Heart left ventricle (tissue), 16 donors: ENCODE results near the gene DGKB. TPM values are rescaled to one million over a fixed set of nuclear protein-coding genes. Genes with fewer than 3 reads are reported as not detected.

Source experiments
- ATAC-seq, 4 donors: fragments of 200-7000 bp; cut with Tn5 transposase; one replicate each; pipeline ENCODE4 v1.9.1; 2020 to 2022; ENCODE audit warnings: moderate library complexity in 4 of 4, mild to moderate bottlenecking in 3 of 4, moderate number of reproducible peaks in 1 of 4
- DNase-seq, 5 donors: peaks; one replicate each; pipeline ENCODE4 v3.0.0-alpha.2; 2020
- H3K27ac ChIP-seq, 12 donors: fragments of 200-600 bp; sonication (generic) in 4 of 12; one replicate each; pipeline versions ENCODE4 v1.5.0 to v1.8.0; 2016 to 2022; ENCODE audit warnings: mild to moderate bottlenecking in 2 of 12
- H3K27me3 ChIP-seq, 9 donors: fragments of 200-600 bp; sonication (generic) in 2 of 9; one replicate each; pipeline versions ENCODE4 v1.5.1 to v1.8.0; 2016 to 2022; ENCODE audit warnings: mild to moderate bottlenecking in 3 of 9
- H3K36me3 ChIP-seq, 9 donors: fragments of 200-600 bp; sonication (generic) in 2 of 9; one replicate each; pipeline versions ENCODE4 v1.5.0 to v1.8.0; 2018 to 2022; ENCODE audit warnings: mild to moderate bottlenecking in 2 of 9
- H3K4me1 ChIP-seq, 12 donors: fragments of 200-600 bp; sonication (generic) in 4 of 12; one replicate each; pipeline versions ENCODE4 v1.5.0 to v1.8.0; 2016 to 2022; ENCODE audit warnings: mild to moderate bottlenecking in 3 of 12
- H3K4me3 ChIP-seq, 12 donors: fragments of 200-600 bp; sonication (generic) in 4 of 12; one replicate each; pipeline versions ENCODE4 v1.5.0 to v1.8.0; 2017 to 2022; ENCODE audit warnings: mild to moderate bottlenecking in 9 of 12, moderate library complexity in 4 of 12
- H3K9me3 ChIP-seq, 12 donors: fragments of 200-600 bp; sonication (generic) in 4 of 12; one replicate each; pipeline versions ENCODE4 v1.5.0 to v1.8.0; 2016 to 2022; ENCODE audit warnings: mild to moderate bottlenecking in 1 of 12
- POLR2A ChIP-seq, 2 donors: fragments of 450-650 bp; IDR thresholded peaks; one replicate each; pipeline ENCODE4 v1.6.1; 2017; ENCODE audit warnings: antibody characterized with exemption in 2 of 2, mild to moderate bottlenecking in 2 of 2, moderate library complexity in 2 of 2
- WGBS, 4 donors: extraction: QIAGEN DNeasy Blood & Tissue Kit in 2 of 4; methylation state at CpG; one replicate each; pipeline versions ENCODE4 v1.1.5 to v1.1.7; 2013 to 2018; 5-methylcytosine and 5-hydroxymethylcytosine counted together
- intact Hi-C, 10 donors: fragments of 100-400 bp; cut with DNase I; formaldehyde crosslinking; loops; one replicate each; pipeline versions ENCODE4 v1.11.1 to v1.14.2; 2022
- polyA plus RNA-seq, 2 donors: library from polyadenylated mRNA; stranded (reverse); fragments of 200-250 nt; gene quantifications; one replicate each; pipeline ENCODE4 v1.2.3, GENCODE V29; 2013
- total RNA-seq, 9 donors: library from RNA; depleted of rRNA in 2 of 9; stranded (reverse); fragments of >200 nt in 2 of 9; fragmentation: NEBNext Ultra II Directional in 3 of 9; extraction: Animal tissue kit (Norgen Biotek cat#: 25700) in 3 of 9; gene quantifications; one replicate each; pipeline versions ENCODE4 v1.1.0 to v1.2.4, GENCODE V29; 2016 to 2023
- TF ChIP-seq, protein P1 (sequence below), 12 donors: fragments of 200-600 bp; sonication (generic) in 4 of 12; IDR thresholded peaks; one replicate each; pipeline versions ENCODE4 v1.5.0 to v1.8.0; 2018 to 2022; ENCODE audit warnings: antibody characterized with exemption in 12 of 12, mild to moderate bottlenecking in 5 of 12
- donor health status: ischemic (EF 13 %, LVEDD 7.1; RV severe dilation, severe dysfunction).
- donor health status: healthy with polysubstance abuse.
- donor health status: DM: no; HTN: yes; CAD: no.
- donor health status: DM: no; HTN: no; CAD: no.
- donor health status: ischemic (EF 25% LVEDD 6.9; RV normal size, moderate dysfunction).
- donor health status: ischemic (EF 25% LVEDD 5.7; RV mildly dilated, moderate dysfunction).
- donor health status: healthy.
- donor health status: DM: yes; HTN: yes; CAD: no.
- donor health status: ischemic (EF 35%, LVEDD 5.7; RV mildly dilated, moderate dysfunction).
- donor health status: nonischemic (EF 11% LVEDD 7.7; RV severe dilation, severe dysfunction).
- donor health status: DM: yes; HTN: yes; CAD: no.
- donor health status: PGD.
- donor health status: ischemic (EF 29% LVEDD 5.4; RV normal size, mild dysfunction).
- donor health status: nonischemic (EF 23%, LVEDD 6.1; RV moderate dilation, normal function).

The DGKB gene
- total and polyA plus RNA-seq, 11 donors = 0.08 to 1.6 (median 0.47) TPM; not detected in 1

DNA sequence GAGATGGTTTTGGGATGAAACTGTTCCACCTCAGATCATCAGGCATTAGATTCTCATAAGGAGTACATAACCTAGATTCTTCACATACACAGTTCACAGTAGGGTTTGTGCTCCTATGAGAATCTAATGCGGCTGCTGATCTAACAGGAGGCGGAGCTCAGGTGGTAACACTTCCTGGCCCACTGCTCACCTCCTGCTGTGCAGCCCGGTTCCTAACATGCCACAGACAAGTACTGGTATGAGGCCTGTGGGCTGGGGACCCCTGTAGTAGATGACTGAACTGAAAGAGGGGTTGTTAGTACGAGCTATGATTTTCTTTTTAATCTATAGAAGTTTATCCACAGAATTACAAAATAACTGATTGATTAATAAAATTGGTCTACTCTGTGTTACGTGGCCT is 48.1 kb downstream of the DGKB start:
- Histone ChIP-seq H3K36me3 (no peaks in the 10 kb centered on the region), H3K4me3 (no peak overlapping the region), H3K9me3 (no peaks in the 10 kb centered on the region), H3K27ac (no peak overlapping the region), H3K4me1 (peaks cover 0 to 10% (median 0%) of the 10 kb centered on the region in 12 donors), H3K27me3 (no peaks in the 10 kb centered on the region)
- intact Hi-C loops = no loop called here
- 76 to 82% (median 78%) methylated on average over 5 of the region's 5 CpGs for WGBS, 4 donors
- TF ChIP-seq, protein P1, sequence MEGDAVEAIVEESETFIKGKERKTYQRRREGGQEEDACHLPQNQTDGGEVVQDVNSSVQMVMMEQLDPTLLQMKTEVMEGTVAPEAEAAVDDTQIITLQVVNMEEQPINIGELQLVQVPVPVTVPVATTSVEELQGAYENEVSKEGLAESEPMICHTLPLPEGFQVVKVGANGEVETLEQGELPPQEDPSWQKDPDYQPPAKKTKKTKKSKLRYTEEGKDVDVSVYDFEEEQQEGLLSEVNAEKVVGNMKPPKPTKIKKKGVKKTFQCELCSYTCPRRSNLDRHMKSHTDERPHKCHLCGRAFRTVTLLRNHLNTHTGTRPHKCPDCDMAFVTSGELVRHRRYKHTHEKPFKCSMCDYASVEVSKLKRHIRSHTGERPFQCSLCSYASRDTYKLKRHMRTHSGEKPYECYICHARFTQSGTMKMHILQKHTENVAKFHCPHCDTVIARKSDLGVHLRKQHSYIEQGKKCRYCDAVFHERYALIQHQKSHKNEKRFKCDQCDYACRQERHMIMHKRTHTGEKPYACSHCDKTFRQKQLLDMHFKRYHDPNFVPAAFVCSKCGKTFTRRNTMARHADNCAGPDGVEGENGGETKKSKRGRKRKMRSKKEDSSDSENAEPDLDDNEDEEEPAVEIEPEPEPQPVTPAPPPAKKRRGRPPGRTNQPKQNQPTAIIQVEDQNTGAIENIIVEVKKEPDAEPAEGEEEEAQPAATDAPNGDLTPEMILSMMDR (IDR thresholded peaks at IDR 0.05) = no peak
- no peak for TF ChIP-seq POLR2A (IDR thresholded peaks at IDR 0.05)
- ATAC-seq (no peak), DNase-seq (no peak)

DNA sequence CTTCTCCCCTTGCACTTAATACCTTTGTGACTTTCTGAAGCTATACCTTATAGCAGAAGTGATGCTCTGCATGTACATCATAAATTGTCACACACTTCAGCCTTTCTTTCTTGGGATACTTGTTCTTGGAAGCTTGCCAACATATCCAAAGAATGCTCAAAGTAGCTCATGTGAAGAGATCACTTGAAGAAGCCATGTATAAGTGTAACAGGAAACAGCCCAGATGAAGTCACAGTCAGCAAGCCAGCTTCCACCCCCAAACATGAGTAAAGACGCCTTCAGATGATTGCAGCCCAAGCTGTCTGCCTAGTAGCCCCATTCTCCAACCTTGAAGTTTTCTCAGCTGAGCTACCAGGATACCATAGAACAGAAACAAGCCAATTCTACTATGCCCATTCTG is 50.9 kb downstream of the DGKB start:
- intact Hi-C loops = no loop called here
- WGBS, 4 donors = 25 to 44% (median 33%) methylated on average over 1 of the region's 1 CpG

DNA sequence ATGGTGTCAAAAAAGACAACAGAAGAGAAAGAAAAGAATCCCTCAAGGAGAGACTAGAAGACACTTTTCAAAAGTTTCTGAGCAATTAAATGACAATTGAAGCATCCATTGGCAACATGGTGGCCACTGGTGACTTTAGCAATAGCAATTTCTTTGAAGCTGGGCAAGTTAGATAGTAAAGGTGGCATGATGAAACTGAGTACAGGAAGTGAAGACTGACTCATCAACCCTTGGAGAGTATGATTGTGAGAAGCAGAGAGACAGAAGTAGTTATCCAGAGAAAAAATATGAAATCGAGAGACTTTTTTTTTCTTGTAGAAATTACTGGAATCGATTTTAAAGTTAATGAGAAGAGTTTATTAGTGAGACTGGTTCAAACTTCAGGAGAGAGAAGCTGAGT is 52.5 kb downstream of the DGKB start:
- no peaks in the 10 kb centered on the region for H3K36me3 ChIP-seq
- no peak for DNase-seq
- 69 to 89% (median 88%) methylated on average over 2 of the region's 2 CpGs for WGBS, 4 donors

More for the DNA sequence above, 50.9 kb downstream of the DGKB start:
- peaks cover 0 to 10% (median 0%) of the 10 kb centered on the region in 12 donors for H3K4me1 ChIP-seq
- no peaks in the 10 kb centered on the region for H3K36me3 ChIP-seq
- H3K4me3 ChIP-seq = no peak overlapping the region
- ATAC-seq = no peak
- no peak overlapping the region for H3K27ac ChIP-seq
- H3K9me3 ChIP-seq = peaks cover 0 to 5% (median 0%) of the 10 kb centered on the region in 12 donors
- H3K27me3 ChIP-seq = no peaks in the 10 kb centered on the region
- DNase-seq = no peak
- TF ChIP-seq, protein P1 (IDR thresholded peaks at IDR 0.05) = no peak
- no peak for TF ChIP-seq POLR2A (IDR thresholded peaks at IDR 0.05)

DNA sequence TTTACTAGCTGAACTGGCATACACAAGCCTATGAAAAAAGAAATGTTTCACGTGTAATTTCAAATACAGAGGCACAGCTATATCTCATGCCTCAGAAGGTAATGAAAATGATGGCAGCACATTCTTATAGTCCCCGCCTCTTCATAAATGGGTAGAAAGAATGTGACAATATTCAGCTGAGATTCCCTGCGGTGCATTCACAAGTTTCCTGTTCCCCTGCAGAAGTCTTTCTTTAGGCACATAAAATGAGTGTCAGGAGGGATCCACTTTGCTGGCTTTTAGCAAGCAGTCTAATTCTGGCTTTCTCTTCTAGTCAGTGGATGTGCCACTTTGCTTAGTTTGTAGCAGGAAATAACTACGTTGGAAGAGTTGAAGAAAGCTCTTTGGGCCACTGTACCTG is 56.1 kb downstream of the DGKB start:
- H3K4me1 ChIP-seq = no peaks in the 10 kb centered on the region
- no peak overlapping the region for H3K4me3 ChIP-seq
- TF ChIP-seq, protein P1 (IDR thresholded peaks at IDR 0.05) = no peak
- TF ChIP-seq POLR2A (IDR thresholded peaks at IDR 0.05) = no peak
- no peaks in the 10 kb centered on the region for H3K36me3 ChIP-seq
- H3K9me3 ChIP-seq = peaks cover 0 to 5% (median 0%) of the 10 kb centered on the region in 12 donors
- no peaks in the 10 kb centered on the region for H3K27me3 ChIP-seq
- 81 to 88% (median 84%) methylated on average over 4 of the region's 4 CpGs for WGBS, 4 donors
- ATAC-seq = no peak
- intact Hi-C loops = loop anchor here in 1 of 10 donors (10.0 kb wide), 1 partner anchor 58 kb away; the partner anchor contains the start of gene DGKB
- no peak for DNase-seq
- no peak overlapping the region for H3K27ac ChIP-seq

More for the DNA sequence above, 52.5 kb downstream of the DGKB start:
- Histone ChIP-seq H3K9me3 (peaks cover 0 to 5% (median 0%) of the 10 kb centered on the region in 12 donors), H3K4me1 (peaks cover 0 to 6% (median 0%) of the 10 kb centered on the region in 12 donors), H3K27me3 (no peaks in the 10 kb centered on the region), H3K4me3 (no peak overlapping the region), H3K27ac (no peak overlapping the region)
- TF ChIP-seq POLR2A (IDR thresholded peaks at IDR 0.05) = no peak
- TF ChIP-seq, protein P1 (IDR thresholded peaks at IDR 0.05) = no peak
- intact Hi-C loops = no loop called here
- no peak for ATAC-seq
